NCI-H2107 treated with DMSO at 0.1 percent for 48 hours (cell line): ENCODE results near the gene INSL3.
"Not testable (repeated sequence)": the region's sequence is repeated elsewhere in the genome, so short reads cannot be mapped to it uniquely, and the experiment has no call there.

Experiments
- DNase-seq: peaks from one replicate; lab custom pipeline; 2025; ENCODE audit not compliant: unreplicated experiment; lab: John Stamatoyannopoulos, UW

INSL3 gene

DNA sequence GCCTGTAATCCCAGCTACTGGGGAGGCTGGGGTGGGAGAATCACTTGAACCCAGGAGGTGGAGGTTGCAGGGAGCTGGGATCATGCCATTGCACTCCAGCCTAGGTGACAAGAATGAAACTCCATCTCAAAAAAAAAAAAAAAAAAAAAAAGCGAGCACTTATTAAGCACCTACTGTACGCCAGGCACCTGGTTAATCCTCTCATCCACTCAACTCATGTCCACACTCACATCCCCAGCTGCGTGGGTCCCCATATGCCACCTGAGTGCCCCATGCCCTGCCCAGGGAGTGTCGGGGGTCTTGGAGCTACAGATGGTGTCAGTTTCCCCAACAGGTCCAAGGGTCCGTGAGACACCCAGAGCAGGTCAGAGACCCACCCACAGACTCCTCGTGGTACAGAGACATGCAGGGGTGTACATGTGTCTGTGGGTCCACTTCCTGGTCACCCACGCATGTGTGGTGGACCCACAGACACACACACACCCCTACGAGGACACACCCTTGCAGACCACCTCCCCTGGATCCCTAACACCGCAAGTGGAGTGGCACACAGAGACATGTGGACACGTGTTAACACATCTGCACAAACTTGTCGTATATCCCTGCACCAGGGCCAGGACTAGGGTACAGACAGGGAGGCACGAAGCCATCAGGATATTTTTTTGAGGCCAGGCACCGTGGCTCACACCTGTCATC lies 3.5 kb downstream of the INSL3 start:
- no peak for DNase-seq

DNA sequence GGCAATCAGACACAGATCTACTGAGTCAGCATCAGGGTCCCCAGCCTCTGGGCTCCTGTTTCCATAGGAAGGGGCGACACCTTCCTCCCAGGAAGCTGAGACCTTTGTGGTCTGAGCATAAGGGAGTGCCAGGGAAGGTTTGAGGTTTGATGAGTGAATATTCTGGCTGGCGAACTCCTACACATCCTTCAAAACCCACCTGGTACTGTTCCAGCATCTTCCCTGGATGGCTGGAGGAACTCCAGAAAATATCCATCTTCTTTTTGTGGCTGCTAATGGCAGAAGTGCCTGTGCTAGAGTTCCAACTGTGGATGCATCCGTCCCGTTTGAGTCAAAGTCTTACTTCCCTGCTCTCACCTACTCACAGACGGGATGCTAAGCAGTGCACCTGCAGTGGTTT lies 9.2 kb downstream of the INSL3 start:
- no peak for DNase-seq

DNA sequence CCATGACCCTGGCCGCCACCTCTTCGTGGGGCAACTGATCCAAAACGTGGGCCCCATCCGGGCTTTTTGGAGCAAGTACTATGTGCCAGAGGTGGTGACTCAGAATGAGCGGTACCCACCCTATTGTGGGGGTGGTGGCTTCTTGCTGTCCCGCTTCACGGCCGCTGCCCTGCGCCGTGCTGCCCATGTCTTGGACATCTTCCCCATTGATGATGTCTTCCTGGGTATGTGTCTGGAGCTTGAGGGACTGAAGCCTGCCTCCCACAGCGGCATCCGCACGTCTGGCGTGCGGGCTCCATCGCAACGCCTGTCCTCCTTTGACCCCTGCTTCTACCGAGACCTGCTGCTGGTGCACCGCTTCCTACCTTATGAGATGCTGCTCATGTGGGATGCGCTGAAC lies 9.6 kb downstream of the INSL3 start:
- DNase-seq: no peak

DNA sequence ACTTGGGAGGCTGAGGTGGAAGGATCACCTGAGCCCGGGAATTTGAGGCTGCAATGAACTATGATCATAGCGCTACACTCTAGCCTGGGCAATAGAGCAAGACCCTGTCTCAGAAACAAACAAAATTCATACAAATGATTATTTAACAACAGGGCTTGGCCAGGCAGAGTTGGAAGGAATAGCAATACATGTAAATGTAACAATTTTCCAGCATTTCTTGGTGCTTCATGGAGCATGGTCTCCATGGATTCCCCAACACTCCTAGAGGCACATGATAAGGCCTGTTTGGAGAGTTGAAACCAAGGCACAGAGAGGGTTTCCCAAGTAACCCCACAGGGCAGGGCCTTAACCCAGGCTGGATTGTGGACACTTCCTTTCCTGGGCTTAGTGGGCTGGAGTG lies 10.2 kb downstream of the INSL3 start:
- DNase-seq: no peak

DNA sequence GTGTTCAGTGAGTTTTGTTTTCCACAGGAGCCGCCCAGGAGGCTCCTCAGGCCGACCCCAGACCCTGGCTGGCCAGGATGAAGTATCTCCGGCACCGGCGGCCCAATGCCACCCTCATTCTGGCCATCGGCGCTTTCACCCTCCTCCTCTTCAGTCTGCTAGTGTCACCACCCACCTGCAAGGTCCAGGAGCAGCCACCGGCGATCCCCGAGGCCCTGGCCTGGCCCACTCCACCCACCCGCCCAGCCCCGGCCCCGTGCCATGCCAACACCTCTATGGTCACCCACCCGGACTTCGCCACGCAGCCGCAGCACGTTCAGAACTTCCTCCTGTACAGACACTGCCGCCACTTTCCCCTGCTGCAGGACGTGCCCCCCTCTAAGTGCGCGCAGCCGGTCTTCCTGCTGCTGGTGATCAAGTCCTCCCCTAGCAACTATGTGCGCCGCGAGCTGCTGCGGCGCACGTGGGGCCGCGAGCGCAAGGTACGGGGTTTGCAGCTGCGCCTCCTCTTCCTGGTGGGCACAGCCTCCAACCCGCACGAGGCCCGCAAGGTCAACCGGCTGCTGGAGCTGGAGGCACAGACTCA lies 13.5 kb downstream of the INSL3 start:
- no peak for DNase-seq

DNA sequence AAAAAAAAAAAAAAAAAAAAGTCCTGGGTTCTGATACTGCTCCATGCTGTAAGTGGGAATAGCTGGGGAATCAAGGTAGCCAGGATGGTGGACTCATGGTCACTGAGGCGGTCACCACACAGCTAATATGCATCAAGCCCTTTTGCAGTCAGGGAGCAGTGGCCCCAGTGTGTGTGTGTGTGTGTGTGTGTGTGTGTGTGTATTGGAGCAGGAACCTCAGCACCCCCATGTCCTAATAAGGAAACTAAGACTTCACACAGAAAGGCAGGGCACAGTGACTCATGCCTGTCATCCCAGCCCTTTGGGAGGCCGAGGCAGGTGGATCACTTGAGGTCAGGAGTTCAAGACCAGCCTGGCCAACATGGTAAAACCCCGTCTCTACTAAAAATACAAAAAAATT lies 14.4 kb downstream of the INSL3 start:
- no peak for DNase-seq

DNA sequence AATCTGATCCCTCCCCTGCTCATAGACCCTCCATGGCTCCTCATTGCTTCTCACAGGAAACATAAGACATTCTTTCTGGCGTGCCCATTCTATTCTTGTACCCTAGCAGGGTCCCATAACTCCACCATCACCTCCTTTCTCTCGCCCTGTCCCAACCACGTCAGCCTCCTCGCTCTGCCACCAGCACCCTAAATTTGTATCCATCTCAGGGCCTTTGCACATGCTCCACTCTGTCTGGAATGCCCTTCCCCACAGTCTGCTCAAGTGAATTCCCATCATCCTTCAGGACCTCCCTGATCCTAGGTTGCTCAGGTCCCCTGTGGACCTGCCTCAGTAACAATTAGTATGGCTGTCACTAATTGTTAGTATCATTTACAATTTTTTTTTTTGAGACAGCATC lies 15.9 kb downstream of the INSL3 start:
- no peak for DNase-seq

DNA sequence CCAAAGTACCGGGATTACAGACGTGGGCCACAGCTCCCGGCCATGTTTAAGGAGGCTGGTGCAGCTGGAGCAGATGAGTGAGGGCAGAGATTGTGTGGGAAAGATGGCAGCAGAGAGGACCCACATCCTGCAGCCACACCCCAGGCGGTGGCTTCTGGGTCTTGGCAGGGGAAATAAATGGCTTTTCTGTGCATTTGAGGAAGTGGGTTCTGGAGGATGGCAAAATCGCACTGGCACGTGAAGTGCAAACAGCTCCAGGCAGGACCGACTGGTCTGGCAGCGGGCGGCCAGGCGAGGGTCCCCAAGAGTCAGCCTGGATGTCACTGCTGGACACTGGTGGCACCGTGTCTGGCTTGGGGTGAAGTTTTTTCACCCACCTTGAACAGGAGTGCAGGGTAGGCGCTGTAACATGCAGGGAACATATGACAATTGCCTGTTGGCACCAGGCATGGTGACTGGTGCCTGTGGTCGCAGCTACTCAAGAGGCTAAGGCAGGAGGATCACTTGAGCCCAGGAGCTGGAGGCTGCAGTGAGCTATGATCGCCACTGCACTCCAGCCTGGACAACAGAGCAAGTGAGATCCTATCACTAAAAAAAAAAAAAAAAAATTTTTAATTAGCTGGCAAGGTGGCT lies 17.9 kb downstream of the INSL3 start:
- DNase-seq: no peak

DNA sequence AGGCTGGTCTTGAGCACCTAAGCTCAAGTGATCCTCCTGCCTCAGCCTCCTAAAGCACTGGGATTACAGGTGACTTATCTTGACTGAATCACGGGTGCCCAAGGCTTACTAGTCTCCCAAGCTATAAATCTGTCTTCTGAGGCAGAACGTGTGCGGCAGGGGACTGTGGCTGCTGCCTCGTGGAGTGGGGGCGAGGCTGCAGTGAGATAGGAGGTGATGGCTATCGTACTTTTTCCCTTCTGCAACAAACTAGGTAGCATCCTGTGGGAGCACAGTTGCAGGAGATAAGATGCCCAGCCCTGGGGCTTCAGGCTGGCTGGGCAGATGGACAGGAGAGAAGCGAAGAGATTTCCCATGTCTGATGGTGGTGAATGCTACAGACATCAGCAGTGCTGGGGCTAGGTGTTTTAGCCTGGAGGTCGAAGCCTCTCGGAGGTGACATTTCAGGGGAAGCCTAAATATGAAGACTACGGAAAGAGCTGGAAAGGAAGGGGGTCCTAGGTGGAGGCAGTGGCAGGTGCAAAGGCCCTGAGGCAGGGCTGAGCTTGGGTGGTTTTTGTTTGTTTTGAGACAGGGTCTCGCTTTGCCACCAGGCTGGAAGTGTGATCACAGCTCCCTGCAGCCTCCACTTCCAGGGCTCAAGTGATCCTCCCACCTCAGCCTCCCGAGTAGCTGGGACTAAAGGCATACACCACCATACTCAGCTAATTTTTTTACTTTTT lies 19.0 kb downstream of the INSL3 start:
- no peak for DNase-seq

DNA sequence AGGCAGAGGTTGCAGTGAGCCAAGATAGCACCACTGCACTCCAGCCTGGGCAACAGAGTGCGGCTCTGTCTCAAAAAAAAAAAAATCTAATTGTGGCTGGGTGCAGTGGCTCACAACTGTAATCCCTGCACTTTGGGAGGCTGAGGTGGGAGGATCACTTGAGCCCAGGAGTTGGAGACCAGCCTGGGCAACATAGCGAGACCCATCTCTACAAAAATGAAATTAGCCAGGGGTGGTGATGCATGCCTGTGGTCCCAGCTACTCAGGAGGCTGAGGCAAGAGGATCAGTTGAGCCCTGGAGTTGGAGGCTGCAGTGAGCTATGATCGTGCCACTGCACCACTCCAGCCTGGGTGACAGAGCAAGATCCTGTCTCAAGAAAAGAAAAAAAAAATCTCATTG lies 22.7 kb downstream of the INSL3 start:
- DNase-seq: not testable (repeated sequence)

DNA sequence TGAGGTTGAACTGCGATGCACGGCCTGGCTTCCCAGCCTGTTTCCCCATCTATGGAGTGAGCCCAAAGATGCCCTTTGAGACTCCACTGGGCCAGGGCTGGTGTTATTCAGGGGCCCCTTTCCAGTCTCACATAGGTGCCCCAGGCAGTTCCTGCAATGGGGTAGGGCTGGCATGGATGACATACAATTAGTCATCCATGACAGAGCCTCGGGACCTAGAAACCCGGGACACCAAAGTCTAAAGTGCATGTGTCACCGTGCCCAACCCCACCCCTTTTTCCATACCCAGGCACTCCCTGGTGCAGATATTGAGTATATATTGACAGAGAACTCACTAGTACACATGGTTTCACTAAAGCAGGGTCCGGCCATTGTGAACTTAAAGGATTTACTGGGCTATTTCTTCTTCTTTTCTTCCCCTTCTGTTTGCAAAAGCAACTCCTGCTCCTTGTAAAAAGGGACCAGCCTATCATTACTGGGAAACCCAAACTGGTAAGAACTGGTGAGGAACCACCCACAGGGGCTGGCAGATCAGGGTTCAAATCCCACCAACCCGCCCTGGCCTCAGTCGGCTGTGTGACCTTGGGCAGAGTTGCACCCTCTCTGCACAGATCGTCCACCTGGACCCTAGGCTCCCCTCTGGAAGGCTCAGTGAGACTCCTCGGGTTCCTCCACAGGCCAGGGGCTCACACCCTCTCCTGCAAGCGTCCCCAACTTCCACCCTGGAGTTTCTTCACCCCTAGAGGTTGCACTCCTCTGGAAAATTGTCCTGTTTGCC lies 23.7 kb downstream of the INSL3 start:
- DNase-seq: no peak

DNA sequence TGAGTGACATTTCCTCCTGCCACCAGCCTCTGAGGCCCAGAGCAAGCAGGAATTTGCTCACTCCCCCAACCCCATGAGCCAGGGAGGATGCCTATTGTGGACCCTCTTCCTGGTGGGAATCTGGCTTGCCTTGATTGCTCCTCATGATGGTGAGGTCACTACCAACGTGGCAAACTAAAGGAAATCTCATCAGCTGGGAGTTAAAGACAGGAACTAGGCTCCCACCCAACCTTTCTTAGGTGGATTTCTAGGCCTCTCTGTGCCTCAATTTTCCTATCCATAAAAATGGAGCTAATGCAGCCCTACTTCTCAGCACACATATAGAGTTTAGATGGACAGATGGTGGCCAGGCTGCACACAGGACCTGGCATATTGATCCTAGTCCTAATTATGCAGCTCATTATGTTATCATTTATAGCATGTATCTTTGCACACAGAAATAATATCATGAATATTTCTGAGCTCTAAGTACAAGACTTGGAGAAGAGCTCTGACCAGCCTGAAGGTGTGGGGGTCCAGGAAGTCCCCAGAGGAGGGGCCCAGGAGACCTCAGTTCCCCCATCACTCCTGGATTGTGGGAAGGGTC lies 24.4 kb downstream of the INSL3 start:
- no peak for DNase-seq

DNA sequence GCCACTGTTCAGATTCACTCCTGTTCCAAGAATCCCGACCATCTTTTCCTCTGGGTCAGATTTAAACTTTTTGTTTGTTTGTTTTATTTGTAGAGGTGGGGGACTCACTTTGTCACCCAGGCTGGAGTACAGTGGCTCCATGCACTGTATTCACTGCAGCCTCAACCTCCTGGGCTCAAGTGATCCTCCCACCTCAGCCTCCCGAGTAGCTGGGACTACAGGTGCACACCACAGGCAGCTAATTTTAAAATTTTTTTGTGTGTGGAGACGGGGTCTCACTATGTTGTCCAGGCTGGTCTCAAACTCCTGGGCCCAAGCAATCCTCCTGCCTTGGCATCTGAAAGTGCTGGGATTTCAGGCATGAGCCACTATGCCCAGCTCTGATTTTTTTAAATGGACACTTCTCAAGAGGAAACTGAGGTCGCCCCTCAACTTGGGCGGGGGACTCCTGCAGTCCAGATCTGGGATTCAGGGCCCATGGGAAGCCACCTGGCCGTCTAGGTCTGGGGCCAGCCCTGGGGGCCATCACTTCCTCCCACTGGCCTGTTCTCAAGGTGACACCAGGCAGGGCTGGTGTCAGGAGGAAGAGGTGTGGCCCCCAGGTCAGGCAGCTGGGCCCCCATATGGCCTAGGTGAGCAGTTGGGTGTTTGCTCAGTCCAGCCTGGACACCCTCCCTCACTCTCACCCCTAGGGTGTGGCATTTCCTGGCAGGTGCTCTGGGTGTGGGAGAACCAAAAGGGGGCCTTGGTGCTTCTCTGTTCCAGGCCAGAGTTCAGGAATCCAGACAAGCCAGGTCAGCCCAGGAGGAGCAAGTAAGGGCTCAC lies 25.1 kb downstream of the INSL3 start:
- no peak for DNase-seq

DNA sequence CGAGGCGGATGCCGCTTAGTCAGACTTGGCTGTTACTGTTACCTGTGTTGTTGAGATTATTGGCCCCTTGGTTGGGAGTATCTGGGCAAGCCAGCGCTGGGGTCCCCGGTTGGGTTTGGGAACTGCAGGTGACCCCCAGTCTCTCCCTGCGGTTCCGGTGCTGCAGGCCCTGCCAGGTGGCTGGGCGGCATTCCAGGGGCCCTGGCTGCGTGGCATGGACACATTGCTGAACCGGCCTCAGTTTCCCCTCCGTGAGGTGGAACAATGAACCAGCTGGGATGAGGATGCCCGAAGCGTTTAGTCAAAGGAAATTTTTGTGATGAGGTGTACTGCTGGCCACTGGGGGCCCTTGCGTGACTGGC lies 25.8 kb downstream of the INSL3 start:
- DNase-seq: no peak

DNA sequence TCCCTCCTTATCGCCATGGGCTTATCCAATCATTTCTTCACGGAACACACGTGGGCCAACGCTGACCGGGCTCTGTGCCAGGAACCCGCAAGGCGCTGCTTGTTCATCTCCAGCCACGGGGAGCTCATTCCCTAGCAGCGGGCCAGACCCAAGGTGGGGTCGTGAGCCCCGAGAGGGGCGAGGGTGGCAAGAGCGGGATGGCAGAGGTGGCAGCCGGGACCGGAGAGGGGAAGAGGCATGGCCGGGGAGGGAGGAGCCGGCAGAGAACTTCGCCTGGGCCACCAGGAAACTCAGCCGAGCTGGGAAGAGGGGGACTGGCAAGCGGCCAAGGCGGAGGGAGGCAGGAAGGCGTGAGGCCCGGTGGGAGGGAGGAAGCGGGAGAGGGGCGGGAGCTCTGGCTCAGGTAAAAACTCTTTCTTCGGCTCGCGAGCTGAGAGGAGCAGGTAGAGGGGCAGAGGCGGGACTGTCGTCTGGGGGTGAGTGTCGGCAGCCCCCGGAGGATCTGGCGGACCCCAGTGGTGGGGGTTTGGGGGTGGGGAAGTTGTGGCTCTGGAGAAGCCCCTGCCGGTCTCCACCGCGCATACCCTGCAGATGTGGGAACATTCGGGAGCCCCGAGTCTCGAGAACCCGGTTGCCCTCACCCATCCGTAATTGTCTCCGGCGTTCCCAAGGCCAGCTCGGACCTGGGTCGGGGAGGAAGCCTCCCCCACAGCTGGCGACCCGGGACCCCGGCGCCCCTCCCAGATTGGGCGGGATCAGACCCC lies 26.4 kb downstream of the INSL3 start, which contains the start of gene B3GNT3:
B3GNT3 (plus strand) TSS at position 408 of the 764 bp plus-strand sequence. CDS start 12,670 bp downstream, outside the sequence.
- DNase-seq: no peak

DNA sequence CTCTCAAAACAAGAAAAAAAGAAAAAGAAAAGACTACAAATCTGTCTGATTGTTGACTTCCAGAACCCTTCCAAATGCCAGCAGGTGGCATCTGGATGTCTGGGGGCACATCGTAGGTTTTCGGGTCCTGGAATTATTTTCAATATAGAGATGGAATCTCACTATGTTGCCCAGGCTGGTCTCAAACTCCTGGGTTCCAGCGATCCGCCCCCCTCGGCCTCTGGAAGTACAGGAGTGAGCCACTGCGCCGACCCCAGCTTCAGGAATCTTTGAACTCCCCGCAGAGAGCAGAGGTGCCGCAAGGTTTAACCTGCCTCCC lies 26.9 kb downstream of the INSL3 start:
- DNase-seq: no peak

DNA sequence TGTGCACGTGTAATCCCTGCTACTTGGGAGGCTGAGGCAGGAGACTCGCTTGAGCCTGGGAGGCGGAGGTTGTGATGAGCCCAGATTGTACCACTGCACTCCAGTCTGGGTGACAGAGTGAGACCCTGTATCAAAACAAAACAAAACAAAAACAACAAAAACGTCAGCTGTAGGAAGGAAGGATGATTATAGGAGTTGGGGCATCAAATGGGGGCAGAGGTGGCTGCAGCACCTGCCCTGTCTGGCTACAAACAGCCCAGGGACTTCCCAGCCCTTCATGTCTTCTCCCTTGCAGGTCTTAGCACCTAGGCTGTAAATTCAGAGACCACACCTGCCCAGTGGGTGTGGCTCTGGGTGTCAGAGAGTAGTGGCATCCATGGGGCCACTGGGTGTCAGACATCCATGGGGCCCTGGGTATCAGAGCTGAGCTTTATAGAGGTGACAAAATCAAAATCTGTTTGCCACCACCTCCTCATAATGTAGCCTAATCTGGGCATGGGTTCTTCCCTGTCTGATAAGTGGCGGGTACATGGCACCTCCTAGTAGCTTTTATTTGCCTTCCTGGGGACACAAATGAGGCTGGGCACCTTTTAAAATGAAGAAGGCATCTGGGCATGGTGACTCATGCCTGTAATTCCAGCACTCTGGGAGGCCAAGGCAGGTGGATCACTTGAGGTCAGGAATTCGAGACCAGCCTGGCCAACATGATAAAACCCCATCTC lies 31.1 kb downstream of the INSL3 start:
- DNase-seq: no peak

DNA sequence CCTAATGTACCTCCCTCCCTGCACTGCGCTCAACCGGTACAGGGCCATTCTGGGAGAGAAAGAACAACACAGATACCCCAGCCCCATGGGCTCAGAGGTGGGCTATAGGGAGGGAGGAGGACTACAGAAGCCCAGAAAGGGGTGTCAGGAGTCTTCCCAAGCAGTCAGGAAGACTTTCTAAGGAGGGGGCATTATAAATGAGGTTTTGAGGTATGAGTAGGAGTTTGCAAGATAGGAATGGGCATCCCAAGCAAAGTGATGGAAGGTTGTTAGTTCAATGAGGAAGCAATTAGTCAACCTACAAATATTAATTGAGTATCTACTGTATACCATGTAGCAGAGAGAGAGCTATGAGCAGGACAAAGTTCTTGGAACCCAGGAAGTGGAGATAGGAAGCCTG lies 32.7 kb downstream of the INSL3 start:
- DNase-seq: no peak
